PC-9 (cell line): ENCODE data around the gene BCL2L13. TPM values are rescaled to one million over a fixed set of nuclear protein-coding genes. Genes with fewer than 3 reads are reported as not detected.
"Not testable (repeated sequence)": the region's sequence is repeated elsewhere in the genome, so short reads cannot be mapped to it uniquely, and the experiment has no call there.

ENCODE experiments used
- BruUV-seq: library from RNA; stranded (reverse); fragments of 400-500 nt; replicated peaks from 2 replicates; lab custom pipeline; 2021; lab: Mats Ljungman, UMichigan
- CTCF ChIA-PET: fragments of 300-600 bp; sonication (Branson Sonifier 250); formaldehyde crosslinking; loops from one replicate; lab custom pipeline; 2022; ENCODE audit warnings: antibody characterized with exemption; lab: Charles Lee
- POLR2A ChIA-PET: fragments of 300-600 bp; sonication (Branson Sonifier 250); formaldehyde crosslinking; loops from one replicate; lab custom pipeline; 2022; ENCODE audit warnings: antibody characterized with exemption; ENCODE audit not compliant: unreplicated experiment; lab: Charles Lee
- DNase-seq, 2 experiments: peaks; one replicate each; pipeline versions ENCODE4 v3.0.0 to v3.0.0-alpha.2; 2015 to 2022; ENCODE audit warnings: mixed read lengths in 1 of 2
- H2AFZ ChIP-seq: fragments of 200-600 bp; sonication (generic); 2 replicates; pipeline ENCODE4 v1.8.1; 2017; ENCODE audit warnings: antibody characterized with exemption
- H3F3A ChIP-seq: fragments of 200-600 bp; sonication (generic); 2 replicates; pipeline ENCODE4 v1.8.1; 2017; ENCODE audit warnings: antibody characterized with exemption, mild to moderate bottlenecking, low read depth; ENCODE audit not compliant: insufficient read depth
- H3K27ac ChIP-seq: fragments of 200-600 bp; sonication (generic); 2 replicates; pipeline ENCODE4 v1.6.1; 2016; ENCODE audit warnings: mixed run types
- H3K27me3 ChIP-seq: fragments of 200-600 bp; sonication (generic); 2 replicates; pipeline ENCODE4 v1.6.1; 2016; ENCODE audit warnings: low read depth, mixed run types; ENCODE audit not compliant: insufficient read depth
- H3K36me3 ChIP-seq: fragments of 200-600 bp; sonication (generic); 2 replicates; pipeline ENCODE4 v1.6.1; 2016; ENCODE audit warnings: low read depth, mixed run types
- H3K4me1 ChIP-seq: fragments of 200-600 bp; sonication (generic); replicated peaks from 2 replicates; pipeline ENCODE4 v1.6.1; 2016; ENCODE audit warnings: mixed run types; ENCODE audit not compliant: insufficient read depth
- H3K4me2 ChIP-seq: fragments of 200-600 bp; sonication (generic); 2 replicates; pipeline ENCODE4 v1.6.1; 2017; ENCODE audit warnings: mixed run types
- H3K4me3 ChIP-seq: fragments of 200-600 bp; sonication (generic); 2 replicates; pipeline ENCODE4 v1.6.1; 2016; ENCODE audit warnings: mixed run types
- H3K79me2 ChIP-seq: fragments of 200-600 bp; sonication (generic); 2 replicates; pipeline ENCODE4 v1.6.1; 2017; ENCODE audit warnings: low read depth, mixed run types
- H3K9me2 ChIP-seq: fragments of 200-600 bp; sonication (generic); 2 replicates; pipeline ENCODE4 v1.8.1; 2017; ENCODE audit warnings: mild to moderate bottlenecking; ENCODE audit not compliant: insufficient read depth
- H3K9me3 ChIP-seq: fragments of 200-600 bp; sonication (generic); 2 replicates; pipeline ENCODE4 v1.8.1; 2016; ENCODE audit warnings: low read depth; ENCODE audit not compliant: insufficient read depth
- H4K20me1 ChIP-seq: fragments of 200-600 bp; sonication (generic); 2 replicates; pipeline ENCODE4 v1.8.1; 2017; ENCODE audit not compliant: insufficient read depth
- CTCF ChIP-seq: fragments of 200-600 bp; sonication (generic); conservative IDR thresholded peaks from 2 replicates; pipeline ENCODE4 v1.6.1; 2017; ENCODE audit warnings: mixed run types, antibody characterized with exemption, mild to moderate bottlenecking, moderate library complexity
- EZH2 ChIP-seq: fragments of 200-600 bp; sonication (generic); IDR thresholded peaks from 2 replicates; pipeline ENCODE4 v1.8.0; 2017; ENCODE audit warnings: antibody characterized with exemption, low read depth
- intact Hi-C: fragments of 100-400 bp; cut with micrococcal nuclease; formaldehyde crosslinking; loops from one replicate; pipeline ENCODE4 v1.10.0; 2022; ENCODE audit not compliant: unreplicated experiment
- total RNA-seq: library from RNA; stranded (reverse); gene quantifications from 2 replicates; pipeline ENCODE4 v1.2.3, GENCODE V29; 2021

The BCL2L13 gene
- total RNA-seq, 1 experiment from 2014 or later: 43.1 TPM

GRCh38 chr22:17634696-17635095, 3.9 kb upstream of the BCL2L13 start:
- no peak overlapping the region for H2AFZ ChIP-seq
- peaks cover 42% of the 10 kb centered on the region for H3K4me1 ChIP-seq
- peaks cover 47% of the 10 kb centered on the region for H3F3A ChIP-seq
- ChIA-PET CTCF (interaction anchor here (0.6 kb wide), 1 partner anchor 63 kb away, joined by 3 read pairs; no protein-coding TSS in a partner anchor), POLR2A (no interaction called here)
- no peaks in the 10 kb centered on the region for H3K36me3 ChIP-seq
- no peak overlapping the region for H3K4me2 ChIP-seq
- no peaks in the 10 kb centered on the region for H3K9me2 ChIP-seq
- H3K79me2 ChIP-seq: peaks cover 11% of the 10 kb centered on the region
- no peak for DNase-seq
- no peaks in the 10 kb centered on the region for H3K9me3 ChIP-seq
- no peaks in the 10 kb centered on the region for H4K20me1 ChIP-seq
- TF ChIP-seq EZH2 (no peak), CTCF (no peak)
- no peak overlapping the region for H3K4me3 ChIP-seq
- no peaks in the 10 kb centered on the region for H3K27me3 ChIP-seq
- peak overlapping the region; percentile 98 for H3K27ac ChIP-seq
- intact Hi-C loops: no loop called here
- BruUV-seq: no TSS peak

GRCh38 chr22:17636850-17637249, 1.7 kb upstream of the BCL2L13 start:
- DNase-seq, H3K36me3 ChIP-seq, POLR2A ChIA-PET, H3K4me3 ChIP-seq, H3K27me3 ChIP-seq, CTCF ChIA-PET, H3K9me2 ChIP-seq, H4K20me1 ChIP-seq, BruUV-seq, H3K9me3 ChIP-seq, H2AFZ ChIP-seq, intact Hi-C loops: not testable (repeated sequence)
- peak overlapping the region; percentile 85 for H3K4me2 ChIP-seq
- H3K79me2 ChIP-seq: peaks cover 20% of the 10 kb centered on the region
- H3K27ac ChIP-seq: peak overlapping the region; percentile 90
- H3F3A ChIP-seq: peaks cover 46% of the 10 kb centered on the region
- H3K4me1 ChIP-seq: peaks cover 48% of the 10 kb centered on the region

GRCh38 chr22:17637490-17638181, 921 bp upstream of the BCL2L13 start:
- ChIA-PET CTCF (no interaction called here), POLR2A (no interaction called here)
- H2AFZ ChIP-seq: peak overlapping the region; percentile 88
- H4K20me1 ChIP-seq: no peaks in the 10 kb centered on the region
- H3K27ac ChIP-seq: peak overlapping the region; percentile 90
- intact Hi-C loops: no loop called here
- no peaks in the 10 kb centered on the region for H3K27me3 ChIP-seq
- no peaks in the 10 kb centered on the region for H3K9me2 ChIP-seq
- peaks cover 38% of the 10 kb centered on the region for H3F3A ChIP-seq
- peak overlapping the region; percentile 89 for H3K4me3 ChIP-seq
- DNase-seq: no peak
- H3K4me2 ChIP-seq: peak overlapping the region; percentile 85
- peaks cover 20% of the 10 kb centered on the region for H3K79me2 ChIP-seq
- no peaks in the 10 kb centered on the region for H3K9me3 ChIP-seq
- H3K4me1 ChIP-seq: peaks cover 40% of the 10 kb centered on the region
- TF ChIP-seq EZH2 (no peak), CTCF (no peak)
- BruUV-seq: TSS peak; percentile 72
- no peaks in the 10 kb centered on the region for H3K36me3 ChIP-seq

GRCh38 chr22:17638182-17638431, 450 bp upstream of the BCL2L13 start:
- DNase-seq: no peak
- Histone ChIP-seq H3F3A (peaks cover 33% of the 10 kb centered on the region), H3K27me3 (no peaks in the 10 kb centered on the region), H2AFZ (peak overlapping the region; percentile 88), H3K9me2 (no peaks in the 10 kb centered on the region), H3K4me3 (peak overlapping the region; percentile 89), H3K79me2 (peaks cover 20% of the 10 kb centered on the region), H3K27ac (peak overlapping the region; percentile 90), H3K4me2 (peak overlapping the region; percentile 85), H3K36me3 (no peaks in the 10 kb centered on the region), H3K9me3 (no peaks in the 10 kb centered on the region), H4K20me1 (no peaks in the 10 kb centered on the region), H3K4me1 (peaks cover 35% of the 10 kb centered on the region)
- ChIA-PET POLR2A (no interaction called here), CTCF (no interaction called here)
- TF ChIP-seq CTCF: no peak; the same call in 1 of the 2 replicates
- no peak for TF ChIP-seq EZH2
- intact Hi-C loops: no loop called here
- BruUV-seq: no TSS peak
